ENCODE data around the gene CA10. TPM values are rescaled to one million over a fixed set of nuclear protein-coding genes. Genes with fewer than 3 reads are reported as not detected.

CA10 gene
- total RNA-seq, 1 experiment from 2014 or later: not detected

DNA sequence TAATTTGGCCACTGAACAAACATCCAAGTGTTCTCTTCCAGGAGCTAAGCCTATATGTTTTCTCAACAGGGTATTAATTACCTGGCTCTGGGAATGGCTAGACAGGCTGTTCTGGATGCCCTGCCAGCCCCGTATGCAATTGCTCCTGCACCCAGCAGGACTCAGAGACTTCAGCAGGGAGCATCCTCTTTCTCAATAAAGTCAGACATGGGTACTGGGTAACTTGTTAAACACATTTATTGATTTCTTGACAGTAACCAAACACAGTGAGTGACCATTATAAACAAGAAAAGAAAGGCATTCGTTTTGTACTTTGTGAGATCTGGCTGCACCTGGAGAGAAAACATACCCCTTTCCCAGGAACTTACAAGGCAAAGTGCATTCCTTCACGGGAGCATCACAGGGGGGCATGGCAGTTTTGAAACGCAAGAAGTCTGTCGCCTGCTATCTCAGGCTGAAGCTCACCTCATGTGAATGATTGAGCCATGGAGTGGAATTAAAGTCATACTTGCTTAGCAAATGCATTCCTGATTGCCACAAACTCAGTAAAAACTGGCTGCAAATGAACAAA is 528.3 kb downstream of the CA10 start:
- DNase-seq: no peak
- Histone ChIP-seq H3K4me3 (no peak overlapping the region), H4K20me1 (ENCODE audit: insufficient read depth) (no peaks in the 10 kb centered on the region), H2AFZ (no peak overlapping the region), H3K36me3 (ENCODE audit: low read depth) (no peaks in the 10 kb centered on the region), H3K4me1 (replicated peaks; ENCODE audit: insufficient read depth) (no peaks in the 10 kb centered on the region), H3F3A (ENCODE audit: insufficient read depth, low read depth) (no peaks in the 10 kb centered on the region), H3K4me2 (no peak overlapping the region), H3K27ac (no peak overlapping the region), H3K9me2 (ENCODE audit: insufficient read depth) (no peaks in the 10 kb centered on the region), H3K79me2 (ENCODE audit: low read depth) (no peaks in the 10 kb centered on the region), H3K27me3 (ENCODE audit: insufficient read depth, low read depth) (no peaks in the 10 kb centered on the region), H3K9me3 (ENCODE audit: insufficient read depth, low read depth) (no peaks in the 10 kb centered on the region)
- TF ChIP-seq, protein P1, sequence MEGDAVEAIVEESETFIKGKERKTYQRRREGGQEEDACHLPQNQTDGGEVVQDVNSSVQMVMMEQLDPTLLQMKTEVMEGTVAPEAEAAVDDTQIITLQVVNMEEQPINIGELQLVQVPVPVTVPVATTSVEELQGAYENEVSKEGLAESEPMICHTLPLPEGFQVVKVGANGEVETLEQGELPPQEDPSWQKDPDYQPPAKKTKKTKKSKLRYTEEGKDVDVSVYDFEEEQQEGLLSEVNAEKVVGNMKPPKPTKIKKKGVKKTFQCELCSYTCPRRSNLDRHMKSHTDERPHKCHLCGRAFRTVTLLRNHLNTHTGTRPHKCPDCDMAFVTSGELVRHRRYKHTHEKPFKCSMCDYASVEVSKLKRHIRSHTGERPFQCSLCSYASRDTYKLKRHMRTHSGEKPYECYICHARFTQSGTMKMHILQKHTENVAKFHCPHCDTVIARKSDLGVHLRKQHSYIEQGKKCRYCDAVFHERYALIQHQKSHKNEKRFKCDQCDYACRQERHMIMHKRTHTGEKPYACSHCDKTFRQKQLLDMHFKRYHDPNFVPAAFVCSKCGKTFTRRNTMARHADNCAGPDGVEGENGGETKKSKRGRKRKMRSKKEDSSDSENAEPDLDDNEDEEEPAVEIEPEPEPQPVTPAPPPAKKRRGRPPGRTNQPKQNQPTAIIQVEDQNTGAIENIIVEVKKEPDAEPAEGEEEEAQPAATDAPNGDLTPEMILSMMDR (conservative IDR thresholded peaks at IDR 0.05): no peak
- no peak for TF ChIP-seq EZH2 (IDR thresholded peaks at IDR 0.05; ENCODE audit: low read depth)
- POLR2A ChIA-PET (ENCODE audit: unreplicated experiment): no interaction called here
- intact Hi-C loops (cut with micrococcal nuclease; ENCODE audit: unreplicated experiment): no loop called here
- CTCF ChIA-PET: no interaction called here
- BruUV-seq (replicated peaks): no TSS peak

DNA sequence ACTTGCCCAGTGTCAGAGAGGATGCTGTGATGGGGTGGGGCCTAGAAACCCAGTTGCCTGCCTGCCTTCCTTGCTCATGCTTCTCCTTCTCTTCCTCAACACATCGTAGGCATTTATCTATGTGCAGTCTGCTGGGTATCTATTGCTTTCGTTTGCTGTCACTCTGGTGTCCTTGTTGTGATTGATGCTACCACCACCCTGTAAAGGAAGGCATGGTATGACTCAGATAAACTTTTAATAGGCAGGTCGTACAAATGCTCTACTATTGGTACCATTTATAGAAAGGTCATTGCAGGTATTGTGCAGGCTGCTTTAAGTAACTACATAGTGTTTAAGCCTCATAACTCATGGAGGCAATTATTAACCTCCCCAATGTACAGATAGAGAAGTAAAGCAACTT is 529.3 kb downstream of the CA10 start:
- no peak for DNase-seq
- Histone ChIP-seq H3K9me2 (ENCODE audit: insufficient read depth) (no peaks in the 10 kb centered on the region), H3K27me3 (ENCODE audit: insufficient read depth, low read depth) (no peaks in the 10 kb centered on the region), H3K27ac (no peak overlapping the region), H3F3A (ENCODE audit: insufficient read depth, low read depth) (no peaks in the 10 kb centered on the region), H3K4me3 (no peak overlapping the region), H3K4me2 (no peak overlapping the region), H3K79me2 (ENCODE audit: low read depth) (no peaks in the 10 kb centered on the region), H3K4me1 (replicated peaks; ENCODE audit: insufficient read depth) (no peaks in the 10 kb centered on the region), H3K9me3 (ENCODE audit: insufficient read depth, low read depth) (no peaks in the 10 kb centered on the region), H4K20me1 (ENCODE audit: insufficient read depth) (no peaks in the 10 kb centered on the region), H3K36me3 (ENCODE audit: low read depth) (no peaks in the 10 kb centered on the region), H2AFZ (no peak overlapping the region)
- intact Hi-C loops (cut with micrococcal nuclease; ENCODE audit: unreplicated experiment): no loop called here
- ChIA-PET CTCF (no interaction called here), POLR2A (ENCODE audit: unreplicated experiment) (no interaction called here)
- no peak for TF ChIP-seq EZH2 (IDR thresholded peaks at IDR 0.05; ENCODE audit: low read depth)
- TF ChIP-seq, protein P1 (conservative IDR thresholded peaks at IDR 0.05): no peak
- BruUV-seq (replicated peaks): no TSS peak

DNA sequence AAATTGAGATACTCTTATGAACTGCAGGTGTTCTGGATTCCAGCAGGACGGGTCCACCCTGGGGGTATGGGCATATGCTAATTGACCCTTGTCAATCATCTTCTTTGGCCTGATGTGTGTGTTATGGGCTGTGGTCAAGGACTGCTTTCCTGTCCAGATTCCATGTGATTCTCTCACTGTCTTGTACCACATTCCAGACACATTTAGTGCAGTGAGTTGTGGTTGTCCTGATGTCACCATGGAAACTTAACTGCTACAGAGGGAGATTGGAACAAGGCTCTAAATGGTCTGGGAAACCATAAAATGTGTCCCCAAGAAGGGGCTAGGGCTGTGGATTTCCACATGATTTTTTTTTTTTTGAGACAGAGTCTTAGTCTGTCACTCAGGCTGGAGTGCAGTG is 530.7 kb downstream of the CA10 start:
- no peaks in the 10 kb centered on the region for H3K36me3 ChIP-seq (ENCODE audit: low read depth)
- CTCF ChIA-PET: no interaction called here
- H3K27ac ChIP-seq: no peak overlapping the region
- H3K9me2 ChIP-seq (ENCODE audit: insufficient read depth): no peaks in the 10 kb centered on the region
- H3K4me2 ChIP-seq: no peak overlapping the region
- BruUV-seq (replicated peaks): no TSS peak
- no peak for DNase-seq
- no peak overlapping the region for H3K4me3 ChIP-seq
- H3K27me3 ChIP-seq (ENCODE audit: insufficient read depth, low read depth): no peaks in the 10 kb centered on the region
- TF ChIP-seq EZH2 (IDR thresholded peaks at IDR 0.05; ENCODE audit: low read depth): no peak
- TF ChIP-seq, protein P1 (conservative IDR thresholded peaks at IDR 0.05): no peak
- H3K79me2 ChIP-seq (ENCODE audit: low read depth): no peaks in the 10 kb centered on the region
- H4K20me1 ChIP-seq (ENCODE audit: insufficient read depth): no peaks in the 10 kb centered on the region
- no peak overlapping the region for H2AFZ ChIP-seq
- H3F3A ChIP-seq (ENCODE audit: insufficient read depth, low read depth): no peaks in the 10 kb centered on the region
- intact Hi-C loops (cut with micrococcal nuclease; ENCODE audit: unreplicated experiment): no loop called here
- POLR2A ChIA-PET (ENCODE audit: unreplicated experiment): no interaction called here
- H3K4me1 ChIP-seq (replicated peaks; ENCODE audit: insufficient read depth): no peaks in the 10 kb centered on the region
- no peaks in the 10 kb centered on the region for H3K9me3 ChIP-seq (ENCODE audit: insufficient read depth, low read depth)

Data from PC-9 (cell line).